ENCODE results near the gene SAMD15.

SAMD15 gene

GRCh38 chr14:77416836-77417235 is 39.7 kb downstream of the SAMD15 start:
- peaks cover 0 to 12% (median 6%) of the 10 kb centered on the region in 3 donors for H3K36me3 ChIP-seq
- no peaks in the 10 kb centered on the region for H3K4me1 ChIP-seq
- no peak overlapping the region for H3K27ac ChIP-seq
- H3K4me3 ChIP-seq: no peak overlapping the region
- no peak for TF ChIP-seq CTCF (IDR thresholded peaks at IDR 0.05)
- no peaks in the 10 kb centered on the region for H3K27me3 ChIP-seq
- no peak for DNase-seq
- intact Hi-C loops (cut with DNase I; ENCODE audit: low total_unique reads): no loop called here
- H3K9me3 ChIP-seq: peaks cover 0 to 15% (median 14%) of the 10 kb centered on the region in 3 donors

- Histone ChIP-seq H3K27ac (no peak overlapping the region), H3K4me1 (no peaks in the 10 kb centered on the region), H3K27me3 (no peaks in the 10 kb centered on the region), H3K36me3 (peaks cover 36 to 55% (median 49%) of the 10 kb centered on the region in 3 donors), H3K4me3 (no peak overlapping the region), H3K9me3 (peaks cover 0 to 15% (median 14%) of the 10 kb centered on the region in 3 donors)
- no peak for TF ChIP-seq CTCF (IDR thresholded peaks at IDR 0.05)
- intact Hi-C loops (cut with DNase I; ENCODE audit: low total_unique reads): no loop called here
- no peak for DNase-seq
Measured at GRCh38 chr14:77421201-77421600, 44.0 kb downstream of the SAMD15 start.

- no peak for DNase-seq
- intact Hi-C loops (cut with DNase I; ENCODE audit: low total_unique reads): no loop called here
- H3K9me3 ChIP-seq: peaks cover 0 to 15% (median 14%) of the 10 kb centered on the region in 3 donors
- no peaks in the 10 kb centered on the region for H3K4me1 ChIP-seq
- H3K4me3 ChIP-seq: no peak within 1 kb of the TSS
- no peak for TF ChIP-seq CTCF (IDR thresholded peaks at IDR 0.05)
- H3K27ac ChIP-seq: no peak within 1 kb of the TSS
- peaks cover 58 to 77% (median 71%) of the 10 kb centered on the region in 3 donors for H3K36me3 ChIP-seq
- no peaks in the 10 kb centered on the region for H3K27me3 ChIP-seq
Measured at GRCh38 chr14:77423423-77423822, 46.2 kb downstream of the SAMD15 start, which contains the start of gene NOXRED1. Gene NOXRED1 (minus strand): TSS chr14:77423523. CDS start chr14:77422889, 634 bp downstream.

DNA sequence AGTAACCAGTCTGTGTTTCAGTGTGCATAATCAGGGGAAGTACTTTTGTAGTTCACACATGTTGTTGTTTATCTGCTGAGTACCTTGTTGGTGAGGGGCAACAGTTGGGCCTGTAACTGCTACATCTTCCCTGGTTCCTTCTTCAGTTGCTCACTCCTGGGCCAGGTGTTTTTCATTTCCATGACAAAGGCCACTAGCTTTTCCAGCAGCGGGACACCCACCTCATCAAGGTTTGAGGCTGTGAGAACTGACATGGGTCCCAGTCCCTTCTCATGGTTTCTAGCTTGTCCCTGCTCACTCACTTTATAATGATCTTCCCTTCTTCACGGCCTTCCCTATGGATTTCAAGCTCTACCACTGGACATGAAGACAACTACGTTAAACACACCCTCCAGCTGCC is 47.7 kb downstream of the SAMD15 start:
- Histone ChIP-seq H3K27ac (no peak overlapping the region), H3K9me3 (peaks cover 0 to 9% (median 5%) of the 10 kb centered on the region in 3 donors), H3K27me3 (no peaks in the 10 kb centered on the region), H3K36me3 (peaks cover 71 to 91% (median 86%) of the 10 kb centered on the region in 3 donors), H3K4me3 (no peak overlapping the region), H3K4me1 (no peaks in the 10 kb centered on the region)
- no peak for DNase-seq
- TF ChIP-seq CTCF (IDR thresholded peaks at IDR 0.05): no peak
- intact Hi-C loops (cut with DNase I; ENCODE audit: low total_unique reads): no loop called here

DNA sequence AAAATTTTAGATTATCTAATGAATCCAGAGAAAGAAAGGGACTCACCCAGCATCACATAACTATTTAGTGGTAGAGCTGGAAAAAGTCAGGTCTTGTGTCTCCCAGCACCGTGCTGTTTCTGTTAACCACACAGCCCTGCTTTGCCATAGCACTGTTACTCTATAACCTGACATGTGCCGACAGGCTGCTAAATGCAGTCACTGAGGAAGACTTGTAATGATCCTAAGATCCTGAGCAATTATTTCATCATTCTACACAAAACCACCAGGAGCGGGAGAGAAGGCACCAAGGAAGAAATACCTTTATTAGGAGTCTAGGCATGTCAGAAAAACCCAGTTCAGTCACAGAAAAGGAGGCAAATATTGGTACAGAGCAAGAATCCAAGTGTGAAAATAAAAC is 49.2 kb downstream of the SAMD15 start:
- intact Hi-C loops (cut with DNase I; ENCODE audit: low total_unique reads): no loop called here
- no peak overlapping the region for H3K27ac ChIP-seq
- no peak overlapping the region for H3K4me3 ChIP-seq
- no peaks in the 10 kb centered on the region for H3K27me3 ChIP-seq
- H3K36me3 ChIP-seq: peaks cover 79 to 99% (median 96%) of the 10 kb centered on the region in 3 donors
- no peak for DNase-seq
- no peaks in the 10 kb centered on the region for H3K9me3 ChIP-seq
- H3K4me1 ChIP-seq: no peaks in the 10 kb centered on the region
- no peak for TF ChIP-seq CTCF (IDR thresholded peaks at IDR 0.05)

GRCh38 chr14:77436042-77436441 is 58.9 kb downstream of the SAMD15 start:
- H3K27me3 ChIP-seq: no peaks in the 10 kb centered on the region
- DNase-seq: no peak
- no peak overlapping the region for H3K4me3 ChIP-seq
- peaks cover 69 to 93% (median 85%) of the 10 kb centered on the region in 3 donors for H3K36me3 ChIP-seq
- H3K4me1 ChIP-seq: no peaks in the 10 kb centered on the region
- intact Hi-C loops (cut with DNase I; ENCODE audit: low total_unique reads): no loop called here
- no peaks in the 10 kb centered on the region for H3K9me3 ChIP-seq
- TF ChIP-seq CTCF (IDR thresholded peaks at IDR 0.05): no peak
- H3K27ac ChIP-seq: no peak overlapping the region
